HCT116 (cell line): ENCODE measurements around the gene DPYSL4. TPM values are rescaled to one million over a fixed set of nuclear protein-coding genes. Genes with fewer than 3 reads are reported as not detected.

Source experiments
- ATAC-seq: fragments of 200-7000 bp; cut with Tn5 transposase; 2 replicates; pipeline ENCODE4 v1.9.1; 2020; ENCODE audit warnings: mild to moderate bottlenecking, moderate library complexity
- BruUV-seq: library from RNA; stranded (reverse); fragments of 400-500 nt; replicated peaks from 2 replicates; lab custom pipeline; 2021; lab: Mats Ljungman, UMichigan
- CTCF ChIA-PET: fragments of 300-600 bp; sonication (Branson Sonifier 250); formaldehyde crosslinking; loops from one replicate; lab custom pipeline; 2021; ENCODE audit warnings: antibody characterized with exemption; lab: Charles Lee
- POLR2A ChIA-PET: fragments of 300-600, 350-600 bp; sonication (Branson Sonifier 250); formaldehyde crosslinking; loops from one replicate; lab custom pipeline; 2021; ENCODE audit warnings: antibody characterized with exemption; lab: Charles Lee
- RAD21 ChIA-PET, 2 experiments: fragments of 300-600 bp; sonication (Branson Sonifier 250); formaldehyde crosslinking; loops; one replicate each; lab custom pipeline; 2023; ENCODE audit warnings: low total read pairs in 2 of 2; ENCODE audit not compliant: uncharacterized antibody in 2 of 2, unreplicated experiment in 2 of 2, low non-redundant PET in 1 of 2; lab: Charles Lee
- DNase-seq: peaks from one replicate; pipeline ENCODE4 v3.0.0-alpha.2; 2010; ENCODE audit warnings: low read depth, low spot score
- H2AFZ ChIP-seq: fragments of 200-600 bp; shearing (Covaris generic), sonication (generic); 2 replicates; pipeline ENCODE4 v1.6.1; 2017; ENCODE audit warnings: low read depth, mixed run types, mixed read lengths, antibody characterized with exemption, low read length; ENCODE audit not compliant: poor library complexity, severe bottlenecking
- H3K27ac ChIP-seq: 2 replicates; pipeline ENCODE4 v1.5.1; 2012; ENCODE audit warnings: low read depth, low read length
- H3K27me3 ChIP-seq: fragments of 200-600 bp; sonication (generic); 2 replicates; pipeline ENCODE4 v1.6.1; 2016; ENCODE audit warnings: mixed run types, low read length, mixed read lengths; ENCODE audit not compliant: insufficient read depth
- H3K36me3 ChIP-seq, 2 experiments: fragments of 200-500 bp in 1 of 2; fragments of 200-600 bp in 1 of 2; sonication (Bioruptor generic) in 1 of 2; sonication (generic) in 1 of 2; 2 replicates each; pipeline versions ENCODE4 v1.5.1 to v1.6.1; 2014 to 2016; ENCODE audit warnings: low read length in 2 of 2, inconsistent platforms in 1 of 2, mixed read lengths in 1 of 2, mixed run types in 1 of 2; ENCODE audit not compliant: insufficient read depth in 2 of 2, control insufficient read depth in 1 of 2
- H3K4me1 ChIP-seq, 2 experiments: fragments of 200-600 bp in 1 of 2; sonication (generic) in 1 of 2; 2 replicates each; pipeline versions ENCODE4 v1.5.1 to v1.6.1; 2012 to 2017; ENCODE audit warnings: low read length in 2 of 2, inconsistent platforms in 1 of 2, mild to moderate bottlenecking in 1 of 2, mixed read lengths in 1 of 2, mixed run types in 1 of 2, moderate library complexity in 1 of 2; ENCODE audit not compliant: insufficient read depth in 2 of 2, control insufficient read depth in 1 of 2
- H3K4me2 ChIP-seq: fragments of 200-600 bp; sonication (generic); 2 replicates; pipeline ENCODE4 v1.6.1; 2017; ENCODE audit warnings: mixed run types, low read length, mixed read lengths
- H3K4me3 ChIP-seq, 2 experiments: fragments of 200-600 bp in 1 of 2; sonication (generic) in 1 of 2; replicated peaks in 1 of 2; 2 replicates each; pipeline ENCODE4 v1.5.1; 2011 to 2016; ENCODE audit warnings: low read length in 2 of 2, control low read depth in 1 of 2, low read depth in 1 of 2, mild to moderate bottlenecking in 1 of 2, mixed read lengths in 1 of 2, mixed run types in 1 of 2
- H3K79me2 ChIP-seq: fragments of 200-600 bp; sonication (generic); 2 replicates; pipeline ENCODE4 v1.6.1; 2017; ENCODE audit warnings: mild to moderate bottlenecking, mixed run types, low read length, moderate library complexity, mixed read lengths; ENCODE audit not compliant: insufficient read depth
- H3K9ac ChIP-seq: fragments of 200-600 bp; sonication (generic); 2 replicates; pipeline ENCODE4 v1.6.1; 2016; ENCODE audit warnings: low read length, mixed read lengths
- H3K9me2 ChIP-seq: fragments of 200-600 bp; sonication (generic), shearing (Covaris generic); 2 replicates; pipeline ENCODE4 v1.6.1; 2017; ENCODE audit warnings: mixed run types, mild to moderate bottlenecking, moderate library complexity; ENCODE audit not compliant: insufficient read depth
- H3K9me3 ChIP-seq, 2 experiments: fragments of 200-500 bp in 1 of 2; fragments of 200-600 bp in 1 of 2; sonication (Bioruptor generic) in 1 of 2; sonication (generic) in 1 of 2; 2 replicates each; pipeline ENCODE4 v1.6.1; 2014 to 2017; ENCODE audit warnings: low read length in 2 of 2, mixed read lengths in 2 of 2, inconsistent platforms in 1 of 2, low read depth in 1 of 2, mild to moderate bottlenecking in 1 of 2, mixed run types in 1 of 2, moderate library complexity in 1 of 2; ENCODE audit not compliant: control insufficient read depth in 1 of 2, insufficient read depth in 1 of 2
- H4K20me1 ChIP-seq: fragments of 200-600 bp; sonication (generic), shearing (Covaris generic); 2 replicates; pipeline ENCODE4 v1.6.1; 2017; ENCODE audit warnings: mixed run types, mild to moderate bottlenecking, moderate library complexity; ENCODE audit not compliant: insufficient read depth
- ATF3 ChIP-seq: IDR thresholded peaks from 2 replicates; pipeline ENCODE4 v1.6.1; 2012
- CBX3 ChIP-seq: IDR thresholded peaks from 2 replicates; pipeline ENCODE4 v1.6.1; 2012; ENCODE audit warnings: low read depth
- EGR1 ChIP-seq: IDR thresholded peaks from 2 replicates; pipeline ENCODE4 v1.6.1; 2012; ENCODE audit warnings: low read depth
- ELF1 ChIP-seq: IDR thresholded peaks from 2 replicates; pipeline ENCODE4 v1.6.1; 2012; ENCODE audit warnings: low read depth, borderline replicate concordance
- EZH2 ChIP-seq: fragments of 200-600 bp; sonication (generic); IDR thresholded peaks from 2 replicates; pipeline ENCODE4 v1.6.1; 2017; ENCODE audit warnings: antibody characterized with exemption, mixed run types
- EZH2phosphoT487 ChIP-seq: fragments of 200-600 bp; IDR thresholded peaks from 2 replicates; pipeline ENCODE4 v1.6.1; 2018; ENCODE audit warnings: antibody characterized with exemption, borderline replicate concordance
- RAD21 ChIP-seq: IDR thresholded peaks from 2 replicates; pipeline ENCODE4 v1.6.1; 2012; ENCODE audit warnings: low read depth, mild to moderate bottlenecking
- REST ChIP-seq: IDR thresholded peaks from 2 replicates; pipeline ENCODE4 v1.6.1; 2012; ENCODE audit warnings: low read depth
- SIN3A ChIP-seq: IDR thresholded peaks from 2 replicates; pipeline ENCODE4 v1.6.1; 2012; ENCODE audit warnings: low read depth
- SRF ChIP-seq: IDR thresholded peaks from 2 replicates; pipeline ENCODE4 v1.6.1; 2012; ENCODE audit warnings: low read depth
- TCF7L2 ChIP-seq: IDR thresholded peaks from 2 replicates; pipeline ENCODE4 v1.7.0; 2011; ENCODE audit warnings: borderline replicate concordance, inconsistent platforms; ENCODE audit not compliant: insufficient read depth, insufficient read length; ENCODE audit errors: extremely low read depth
- YY1 ChIP-seq: IDR thresholded peaks from 2 replicates; pipeline ENCODE4 v1.6.1; 2011; ENCODE audit warnings: low read length, low read depth, moderate library complexity, mild to moderate bottlenecking; ENCODE audit not compliant: insufficient replicate concordance; ENCODE audit errors: extremely low read depth
- ZFX ChIP-seq: fragments of 450-650 bp; IDR thresholded peaks from 2 replicates; pipeline ENCODE4 v1.6.1; 2017
- ZNF274 ChIP-seq: fragments of 200-500 bp; sonication (Bioruptor generic); IDR thresholded peaks from 2 replicates; pipeline ENCODE4 v1.6.1; 2014; ENCODE audit warnings: mild to moderate bottlenecking, low read depth, low read length, inconsistent platforms
- intact Hi-C: fragments of 100-400 bp; cut with micrococcal nuclease; formaldehyde crosslinking; loops from 2 replicates; pipeline ENCODE4 v1.10.0; 2022
- total RNA-seq: library from RNA; stranded (reverse); gene quantifications from one replicate; pipeline ENCODE4 v1.2.1, GENCODE V29; 2021; ENCODE audit not compliant: unreplicated experiment
- TF ChIP-seq, protein P1 (sequence below), 3 experiments: fragments of 200-600 bp in 1 of 3; sonication (generic) in 1 of 3; IDR thresholded peaks in 2 of 3; conservative IDR thresholded peaks in 1 of 3; 2 replicates each; pipeline ENCODE4 v1.5.1; 2012 to 2017; ENCODE audit warnings: low read depth in 2 of 3, low read length in 2 of 3, antibody characterized with exemption in 1 of 3, borderline replicate concordance in 1 of 3, control low read depth in 1 of 3, mild to moderate bottlenecking in 1 of 3, mixed read lengths in 1 of 3, mixed run types in 1 of 3, moderate library complexity in 1 of 3; ENCODE audit not compliant: insufficient read depth in 1 of 3
- TF ChIP-seq, protein P2 (sequence below): IDR thresholded peaks from 2 replicates; pipeline ENCODE4 v1.6.1; 2011; ENCODE audit warnings: mild to moderate bottlenecking, low read length, moderate library complexity; ENCODE audit not compliant: insufficient replicate concordance; ENCODE audit errors: extremely low read depth
- TF ChIP-seq, protein P3 (sequence below): IDR thresholded peaks from 2 replicates; pipeline ENCODE4 v1.6.1; 2012

The DPYSL4 gene
- total RNA-seq, 1 experiment from 2014 or later: 5.4 TPM

DNA sequence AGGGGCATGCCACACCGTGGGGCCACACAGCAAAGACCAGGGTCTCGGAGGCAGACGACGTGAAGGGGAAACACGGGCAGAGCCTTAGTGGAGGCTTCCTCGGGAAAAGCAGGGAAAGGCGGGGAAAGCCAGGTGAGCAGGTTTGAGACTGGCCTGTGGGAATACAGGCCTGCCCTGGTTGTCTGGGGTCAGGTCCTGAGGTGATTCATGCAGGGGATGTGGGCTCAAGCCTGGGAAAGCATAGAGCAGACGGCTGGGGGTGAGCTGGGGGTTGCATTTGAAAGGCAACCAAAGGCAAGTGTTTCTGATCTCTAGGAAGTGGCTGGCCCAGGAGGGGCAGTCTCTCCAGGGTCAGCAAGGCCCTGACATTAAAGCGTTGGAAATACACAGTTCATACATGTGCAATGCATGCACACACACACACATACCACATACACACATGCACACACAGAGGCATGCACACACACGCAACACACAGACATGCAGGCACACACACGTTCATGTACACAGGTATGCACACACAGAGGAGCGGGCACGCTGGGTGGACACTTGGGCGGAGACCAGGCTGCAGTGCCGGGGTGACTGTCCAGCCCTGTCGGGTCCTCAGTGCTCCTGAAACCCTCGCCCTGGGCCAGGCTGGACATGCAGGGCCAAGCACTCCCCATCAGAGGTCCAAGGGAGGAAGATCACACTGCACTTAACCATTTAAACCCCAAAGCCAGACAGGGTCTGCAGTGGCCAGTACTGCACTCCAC is 51.8 kb downstream of the DPYSL4 start:
- Histone ChIP-seq H3K79me2 (no peaks in the 10 kb centered on the region), H3K4me3 (no peak overlapping the region), H3K36me3 (no peaks in the 10 kb centered on the region), H3K4me2 (no peak overlapping the region), H3K9me3 (no peaks in the 10 kb centered on the region), H3K27ac (no peak overlapping the region), H2AFZ (no peak overlapping the region), H3K4me1 (no peaks in the 10 kb centered on the region), H4K20me1 (no peaks in the 10 kb centered on the region), H3K27me3 (no peaks in the 10 kb centered on the region), H3K9ac (no peak overlapping the region), H3K9me2 (no peaks in the 10 kb centered on the region)
- ChIA-PET POLR2A (no interaction called here), RAD21 (no interaction called here), CTCF (no interaction called here)
- ATAC-seq (no peak), DNase-seq (no peak)
- TF ChIP-seq ZNF274: no peak
- TF ChIP-seq SIN3A: no peak
- TF ChIP-seq CBX3: no peak
- TF ChIP-seq EGR1: no peak
- TF ChIP-seq EZH2phosphoT487: no peak
- no peak for TF ChIP-seq TCF7L2
- TF ChIP-seq, protein P1, sequence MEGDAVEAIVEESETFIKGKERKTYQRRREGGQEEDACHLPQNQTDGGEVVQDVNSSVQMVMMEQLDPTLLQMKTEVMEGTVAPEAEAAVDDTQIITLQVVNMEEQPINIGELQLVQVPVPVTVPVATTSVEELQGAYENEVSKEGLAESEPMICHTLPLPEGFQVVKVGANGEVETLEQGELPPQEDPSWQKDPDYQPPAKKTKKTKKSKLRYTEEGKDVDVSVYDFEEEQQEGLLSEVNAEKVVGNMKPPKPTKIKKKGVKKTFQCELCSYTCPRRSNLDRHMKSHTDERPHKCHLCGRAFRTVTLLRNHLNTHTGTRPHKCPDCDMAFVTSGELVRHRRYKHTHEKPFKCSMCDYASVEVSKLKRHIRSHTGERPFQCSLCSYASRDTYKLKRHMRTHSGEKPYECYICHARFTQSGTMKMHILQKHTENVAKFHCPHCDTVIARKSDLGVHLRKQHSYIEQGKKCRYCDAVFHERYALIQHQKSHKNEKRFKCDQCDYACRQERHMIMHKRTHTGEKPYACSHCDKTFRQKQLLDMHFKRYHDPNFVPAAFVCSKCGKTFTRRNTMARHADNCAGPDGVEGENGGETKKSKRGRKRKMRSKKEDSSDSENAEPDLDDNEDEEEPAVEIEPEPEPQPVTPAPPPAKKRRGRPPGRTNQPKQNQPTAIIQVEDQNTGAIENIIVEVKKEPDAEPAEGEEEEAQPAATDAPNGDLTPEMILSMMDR (IDR thresholded peaks at IDR 0.05 in 2 of 3, conservative IDR thresholded peaks at IDR 0.05 in 1 of 3; ENCODE audit: borderline replicate concordance in 1 of 3, insufficient read depth in 1 of 3, low read depth in 2 of 3, low read length in 2 of 3): no peak
- no peak for TF ChIP-seq YY1
- TF ChIP-seq, protein P2, sequence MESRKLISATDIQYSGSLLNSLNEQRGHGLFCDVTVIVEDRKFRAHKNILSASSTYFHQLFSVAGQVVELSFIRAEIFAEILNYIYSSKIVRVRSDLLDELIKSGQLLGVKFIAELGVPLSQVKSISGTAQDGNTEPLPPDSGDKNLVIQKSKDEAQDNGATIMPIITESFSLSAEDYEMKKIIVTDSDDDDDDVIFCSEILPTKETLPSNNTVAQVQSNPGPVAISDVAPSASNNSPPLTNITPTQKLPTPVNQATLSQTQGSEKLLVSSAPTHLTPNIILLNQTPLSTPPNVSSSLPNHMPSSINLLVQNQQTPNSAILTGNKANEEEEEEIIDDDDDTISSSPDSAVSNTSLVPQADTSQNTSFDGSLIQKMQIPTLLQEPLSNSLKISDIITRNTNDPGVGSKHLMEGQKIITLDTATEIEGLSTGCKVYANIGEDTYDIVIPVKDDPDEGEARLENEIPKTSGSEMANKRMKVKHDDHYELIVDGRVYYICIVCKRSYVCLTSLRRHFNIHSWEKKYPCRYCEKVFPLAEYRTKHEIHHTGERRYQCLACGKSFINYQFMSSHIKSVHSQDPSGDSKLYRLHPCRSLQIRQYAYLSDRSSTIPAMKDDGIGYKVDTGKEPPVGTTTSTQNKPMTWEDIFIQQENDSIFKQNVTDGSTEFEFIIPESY: no peak
- TF ChIP-seq ZFX: no peak
- no peak for TF ChIP-seq SRF
- TF ChIP-seq REST: no peak
- TF ChIP-seq RAD21: no peak
- no peak for TF ChIP-seq ELF1
- TF ChIP-seq ATF3: no peak
- no peak for TF ChIP-seq EZH2
- TF ChIP-seq, protein P3, sequence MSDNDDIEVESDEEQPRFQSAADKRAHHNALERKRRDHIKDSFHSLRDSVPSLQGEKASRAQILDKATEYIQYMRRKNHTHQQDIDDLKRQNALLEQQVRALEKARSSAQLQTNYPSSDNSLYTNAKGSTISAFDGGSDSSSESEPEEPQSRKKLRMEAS: no peak
- BruUV-seq: no TSS peak
- intact Hi-C loops: no loop called here
